ENCODE measurements around the gene HECTD1.

HECTD1 gene

GRCh38 chr14:31051023-31051422, 156.6 kb downstream of the HECTD1 start:
- DNase-seq (ENCODE audit: low spot score): no peak

All from kidney capillary endothelial cell (primary cell).